ENCODE data around the gene ABITRAM.
"Not testable (repeated sequence)": the region's sequence is repeated elsewhere in the genome, so short reads cannot be mapped to it uniquely, and the experiment has no call there.

The ABITRAM gene

GRCh38 chr9:108928386-108928785 lies 5.8 kb upstream of the ABITRAM start:
- DNase-seq (ENCODE audit: low read depth), result no peak

GRCh38 chr9:108933231-108933717 lies 926 bp upstream of the ABITRAM start:
- DNase-seq (ENCODE audit: low read depth), result no peak

GRCh38 chr9:108933718-108934322 lies 380 bp upstream of the ABITRAM start, which contains the start of gene ELP1:
Gene ELP1 (minus strand): TSS chr9:108934124. CDS start chr9:108931146, 2,978 bp downstream.
- DNase-seq (ENCODE audit: low read depth), result peak; percentile 85

GRCh38 chr9:108937561-108938305 lies 3.5 kb downstream of the ABITRAM start:
- no peak for DNase-seq (ENCODE audit: low read depth)

- no peak for DNase-seq (ENCODE audit: low read depth)
Measured at GRCh38 chr9:108939975-108940374, 5.8 kb downstream of the ABITRAM start.

- no peak for DNase-seq (ENCODE audit: low read depth)
Measured at GRCh38 chr9:108950168-108950567, 16.0 kb downstream of the ABITRAM start.

- no peak for DNase-seq (ENCODE audit: low read depth)
Measured at GRCh38 chr9:108951578-108951977, 17.4 kb downstream of the ABITRAM start.

- DNase-seq (ENCODE audit: low read depth), result no peak
Measured at GRCh38 chr9:108953983-108954574, 19.9 kb downstream of the ABITRAM start.

- DNase-seq (ENCODE audit: low read depth), result no peak
Measured at GRCh38 chr9:108956022-108956630, 21.9 kb downstream of the ABITRAM start.

GRCh38 chr9:108956631-108957026 lies 22.4 kb downstream of the ABITRAM start:
- no peak for DNase-seq (ENCODE audit: low read depth)

GRCh38 chr9:108960331-108960730 lies 26.1 kb downstream of the ABITRAM start:
- no peak for DNase-seq (ENCODE audit: low read depth)

GRCh38 chr9:108961151-108961550 lies 27.0 kb downstream of the ABITRAM start:
- no peak for DNase-seq (ENCODE audit: low read depth)

GRCh38 chr9:108963459-108964143 lies 29.4 kb downstream of the ABITRAM start:
- no peak for DNase-seq (ENCODE audit: low read depth)

GRCh38 chr9:108967916-108968315 lies 33.7 kb downstream of the ABITRAM start:
- DNase-seq (ENCODE audit: low read depth), result no peak

GRCh38 chr9:108971392-108971791 lies 37.2 kb downstream of the ABITRAM start:
- DNase-seq (ENCODE audit: low read depth), result not testable (repeated sequence)

GRCh38 chr9:108972186-108972585 lies 38.0 kb downstream of the ABITRAM start:
- DNase-seq (ENCODE audit: low read depth), result no peak

GRCh38 chr9:108972626-108973209 lies 38.5 kb downstream of the ABITRAM start:
- DNase-seq (ENCODE audit: low read depth), result no peak

- no peak for DNase-seq (ENCODE audit: low read depth)
Measured at GRCh38 chr9:108973895-108974294, 39.7 kb downstream of the ABITRAM start.

- no peak for DNase-seq (ENCODE audit: low read depth)
Measured at GRCh38 chr9:108978205-108978604, 44.0 kb downstream of the ABITRAM start.

GRCh38 chr9:108980893-108981292 lies 46.7 kb downstream of the ABITRAM start:
- DNase-seq (ENCODE audit: low read depth), result no peak

GRCh38 chr9:108983885-108984284 lies 49.7 kb downstream of the ABITRAM start:
- no peak for DNase-seq (ENCODE audit: low read depth)

All from stimulated activated CD8-positive, alpha-beta memory T cell treated with anti-CD3 and anti-CD28 coated beads, Interleukin-15, amount 100 ng/mL, for 24 hours (primary cell).